NT2/D1 (cell line): Measurements from ENCODE around the gene EBLN2.

Experiments used
- DNase-seq: peaks from one replicate; pipeline ENCODE4 v3.0.0-alpha.2; 2011; ENCODE audit warnings: low read depth, low spot score
- H3K27me3 ChIP-seq: 2 replicates; pipeline ENCODE4 v1.6.0; 2011; ENCODE audit warnings: mild to moderate bottlenecking; ENCODE audit not compliant: insufficient read length, insufficient read depth
- H3K36me3 ChIP-seq: 2 replicates; pipeline ENCODE4 v1.6.1; 2011; ENCODE audit warnings: mild to moderate bottlenecking, low read length, mixed read lengths; ENCODE audit not compliant: insufficient read depth, insufficient read length
- H3K4me1 ChIP-seq: 2 replicates; pipeline ENCODE4 v1.5.1; 2011; ENCODE audit not compliant: insufficient read depth, insufficient read length
- H3K4me3 ChIP-seq: 2 replicates; pipeline ENCODE4 v1.5.1; 2011; ENCODE audit warnings: low read depth; ENCODE audit not compliant: insufficient read length
- H3K9ac ChIP-seq: 2 replicates; pipeline ENCODE4 v1.6.0; 2011; ENCODE audit warnings: low read depth; ENCODE audit not compliant: insufficient read length
- H3K9me3 ChIP-seq: 2 replicates; pipeline ENCODE4 v1.5.1; 2011; ENCODE audit warnings: mild to moderate bottlenecking, low read length; ENCODE audit not compliant: insufficient read depth
- SUZ12 ChIP-seq: IDR thresholded peaks from 2 replicates; pipeline ENCODE4 v1.6.1; 2011; ENCODE audit not compliant: insufficient read length, insufficient read depth; ENCODE audit errors: extremely low read depth
- YY1 ChIP-seq: IDR thresholded peaks from 2 replicates; pipeline ENCODE4 v1.6.1; 2011; ENCODE audit not compliant: insufficient read length, insufficient read depth
- ZNF274 ChIP-seq: IDR thresholded peaks from 2 replicates; pipeline ENCODE4 v1.6.1; 2011; ENCODE audit warnings: mild to moderate bottlenecking, low read depth, low read length

EBLN2 gene

DNA sequence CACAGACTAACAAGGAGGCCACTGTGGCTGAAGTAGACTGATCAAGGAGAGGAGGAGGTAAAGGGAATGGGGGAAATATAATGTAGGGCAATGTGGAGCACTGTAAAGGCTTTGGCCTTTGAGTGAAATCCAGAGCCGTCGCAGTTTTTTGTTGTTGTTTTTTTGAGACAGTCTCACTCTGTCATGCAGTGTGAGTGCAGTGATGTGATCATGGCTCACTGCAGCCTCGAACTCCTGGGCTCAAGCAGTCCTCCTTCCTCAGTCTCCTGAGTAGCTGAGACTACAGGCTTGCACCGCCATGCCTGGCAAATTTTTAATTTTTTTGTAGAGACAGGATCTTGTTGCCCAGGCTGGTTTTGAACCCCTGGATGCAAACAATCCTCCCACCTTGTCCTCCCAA, 32.7 kb upstream of the EBLN2 start:
- Histone ChIP-seq H3K4me1 (no peaks in the 10 kb centered on the region), H3K36me3 (peaks cover 15% of the 10 kb centered on the region), H3K4me3 (no peak overlapping the region), H3K9ac (no peak overlapping the region), H3K9me3 (no peaks in the 10 kb centered on the region), H3K27me3 (no peaks in the 10 kb centered on the region)
- TF ChIP-seq YY1 (no peak), SUZ12 (no peak), ZNF274 (no peak)
- DNase-seq = no peak

DNA sequence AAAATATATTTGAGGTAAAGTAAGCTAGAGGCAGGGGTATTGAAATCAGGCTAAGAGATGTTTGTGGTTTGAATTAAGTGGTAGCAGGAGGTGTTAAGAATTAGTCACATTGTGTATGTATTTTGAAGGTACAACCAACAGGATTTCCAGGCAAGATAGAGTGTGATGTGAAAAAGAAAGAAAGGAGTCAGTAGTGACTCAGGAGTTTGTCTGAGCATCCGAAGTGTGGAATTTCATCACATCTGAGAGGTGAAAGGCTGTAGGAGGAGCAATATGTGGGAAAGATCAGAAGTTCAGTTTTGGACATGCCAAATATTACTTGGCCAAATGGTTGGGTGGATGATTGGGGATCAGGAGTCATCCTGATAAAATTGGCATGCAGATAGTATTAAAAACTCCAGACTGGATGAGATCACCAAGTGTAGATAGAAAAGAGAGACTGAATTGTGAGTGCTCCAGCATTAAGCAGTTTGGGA, 32.1 kb upstream of the EBLN2 start:
- no peaks in the 10 kb centered on the region for H3K27me3 ChIP-seq
- no peak for DNase-seq
- no peak overlapping the region for H3K9ac ChIP-seq
- H3K4me1 ChIP-seq = no peaks in the 10 kb centered on the region
- no peak for TF ChIP-seq YY1
- no peak for TF ChIP-seq ZNF274
- TF ChIP-seq SUZ12 = no peak
- H3K9me3 ChIP-seq = no peaks in the 10 kb centered on the region
- peaks cover 15% of the 10 kb centered on the region for H3K36me3 ChIP-seq
- no peak overlapping the region for H3K4me3 ChIP-seq

DNA sequence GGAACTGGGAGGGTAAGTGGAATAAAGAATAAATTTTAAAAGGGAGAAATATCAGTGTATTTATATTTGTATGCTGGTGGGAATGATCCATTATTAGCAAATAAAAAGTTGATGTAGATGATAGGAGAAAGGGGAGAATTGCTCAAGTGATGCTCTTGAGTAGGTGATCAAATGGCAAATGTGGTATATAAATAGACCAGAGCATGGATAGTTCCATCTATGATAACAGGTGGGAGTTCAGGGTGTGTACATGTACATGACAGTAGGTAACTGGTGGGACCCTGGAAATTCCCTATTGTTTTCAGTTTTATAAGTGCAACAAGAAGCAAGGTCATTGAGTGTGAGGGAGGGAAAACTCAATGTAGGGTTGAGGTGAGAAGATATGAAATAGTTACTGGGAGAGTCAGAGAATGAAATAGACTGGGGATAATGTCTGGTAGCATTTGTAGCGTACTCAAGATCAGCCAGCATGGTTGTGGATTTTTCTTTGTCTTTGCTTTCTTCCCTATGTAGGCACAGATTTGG, 31.3 kb upstream of the EBLN2 start:
- no peak overlapping the region for H3K9ac ChIP-seq
- DNase-seq = no peak
- no peaks in the 10 kb centered on the region for H3K9me3 ChIP-seq
- TF ChIP-seq ZNF274 (no peak), YY1 (no peak), SUZ12 (no peak)
- no peaks in the 10 kb centered on the region for H3K4me1 ChIP-seq
- H3K36me3 ChIP-seq = peaks cover 12% of the 10 kb centered on the region
- no peak overlapping the region for H3K4me3 ChIP-seq
- no peaks in the 10 kb centered on the region for H3K27me3 ChIP-seq

DNA sequence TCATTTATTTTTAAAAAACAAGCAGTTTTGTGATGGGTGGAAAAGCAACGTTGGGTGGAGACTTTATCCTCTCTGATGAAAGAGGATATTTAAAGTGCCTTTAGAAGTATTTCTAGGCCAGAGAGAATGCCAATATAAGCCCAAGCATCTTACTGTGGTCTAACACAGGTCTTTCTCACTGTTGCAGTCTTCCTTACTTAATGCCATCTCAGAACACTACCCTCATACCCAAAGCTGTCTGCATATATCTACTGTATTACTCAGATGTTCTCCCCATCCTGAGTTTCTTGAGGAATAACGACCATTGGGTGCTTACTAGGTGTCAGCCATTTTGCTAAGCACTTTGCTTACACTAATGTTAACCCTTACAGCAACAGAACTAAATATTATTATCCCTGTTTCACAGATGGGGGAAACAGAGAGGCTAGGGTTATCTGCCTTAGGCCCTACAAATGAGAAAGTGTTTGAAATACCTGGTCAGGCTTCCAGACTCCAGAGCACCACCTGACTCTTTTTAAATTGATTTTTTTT, 29.8 kb upstream of the EBLN2 start:
- no peaks in the 10 kb centered on the region for H3K27me3 ChIP-seq
- no peak overlapping the region for H3K4me3 ChIP-seq
- DNase-seq = no peak
- H3K9ac ChIP-seq = no peak overlapping the region
- H3K9me3 ChIP-seq = no peaks in the 10 kb centered on the region
- TF ChIP-seq SUZ12 (no peak), YY1 (no peak), ZNF274 (no peak)
- H3K36me3 ChIP-seq = peaks cover 12% of the 10 kb centered on the region
- H3K4me1 ChIP-seq = no peaks in the 10 kb centered on the region

DNA sequence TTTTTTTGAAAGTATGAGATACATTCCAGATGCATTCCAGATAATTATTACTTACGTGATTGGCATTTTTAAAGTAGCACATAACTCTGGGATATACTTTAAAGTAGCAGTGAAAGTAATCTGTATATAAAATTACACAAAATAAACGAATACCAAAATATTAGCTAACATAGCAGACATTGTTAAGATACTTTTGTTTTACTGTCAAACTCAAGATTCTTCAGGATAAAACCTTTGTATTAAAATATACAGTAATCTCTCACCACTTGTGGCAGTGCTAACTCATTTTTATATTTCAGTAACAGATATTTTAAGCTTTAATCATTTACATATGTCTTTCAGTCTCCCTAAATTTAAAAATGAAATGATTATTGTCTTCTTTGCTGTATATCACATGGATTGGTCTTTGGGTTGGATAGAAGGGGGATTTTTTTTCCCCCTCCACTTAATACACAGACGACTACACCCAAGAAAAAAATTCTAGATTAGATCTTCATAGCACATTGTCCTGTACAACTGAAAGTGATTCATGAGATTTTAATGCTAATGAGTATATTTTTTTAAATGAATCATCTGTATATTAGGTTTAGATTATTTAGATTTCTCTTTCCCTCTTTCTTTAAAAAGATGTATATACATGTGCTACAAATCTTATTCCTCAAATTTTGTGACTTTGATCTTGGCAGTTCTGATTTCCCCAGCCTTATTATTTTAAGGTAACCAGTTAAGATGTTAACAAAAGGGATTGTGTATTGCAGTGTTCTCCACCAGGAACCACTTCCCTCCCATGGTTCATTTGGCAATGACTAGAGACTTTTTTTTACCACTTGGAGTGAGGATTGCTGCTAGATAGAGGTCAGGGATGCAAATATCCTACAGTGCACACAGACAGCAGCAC, 24.5 kb upstream of the EBLN2 start:
- H3K9ac ChIP-seq = no peak overlapping the region
- no peaks in the 10 kb centered on the region for H3K27me3 ChIP-seq
- peaks cover 4% of the 10 kb centered on the region for H3K36me3 ChIP-seq
- no peaks in the 10 kb centered on the region for H3K9me3 ChIP-seq
- H3K4me3 ChIP-seq = no peak overlapping the region
- TF ChIP-seq YY1 (no peak), ZNF274 (no peak), SUZ12 (no peak)
- no peak for DNase-seq
- H3K4me1 ChIP-seq = no peaks in the 10 kb centered on the region

DNA sequence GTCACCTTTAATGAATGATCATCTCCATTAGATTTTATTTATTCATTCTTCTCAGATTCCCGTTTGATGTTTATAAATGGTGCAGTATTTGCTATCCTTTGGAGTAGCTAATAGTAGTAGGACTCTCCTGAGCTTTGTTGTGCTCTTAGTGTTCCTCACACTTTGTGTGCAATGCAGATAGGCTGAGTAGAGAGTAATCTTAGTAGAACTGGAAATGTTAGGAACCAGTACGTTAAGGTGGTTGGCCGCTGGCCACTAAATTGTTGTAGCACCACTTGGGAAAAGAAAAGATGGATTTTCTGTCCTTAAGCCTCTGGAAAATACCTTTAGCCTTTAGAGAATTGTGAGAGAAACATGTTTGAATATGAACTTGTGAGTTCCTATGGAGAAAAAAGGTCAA, 19.9 kb upstream of the EBLN2 start:
- H3K27me3 ChIP-seq = no peaks in the 10 kb centered on the region
- TF ChIP-seq SUZ12 (no peak), ZNF274 (no peak), YY1 (no peak)
- DNase-seq = no peak
- no peaks in the 10 kb centered on the region for H3K4me1 ChIP-seq
- no peak overlapping the region for H3K9ac ChIP-seq
- H3K9me3 ChIP-seq = no peaks in the 10 kb centered on the region
- no peak overlapping the region for H3K4me3 ChIP-seq
- H3K36me3 ChIP-seq = no peaks in the 10 kb centered on the region

DNA sequence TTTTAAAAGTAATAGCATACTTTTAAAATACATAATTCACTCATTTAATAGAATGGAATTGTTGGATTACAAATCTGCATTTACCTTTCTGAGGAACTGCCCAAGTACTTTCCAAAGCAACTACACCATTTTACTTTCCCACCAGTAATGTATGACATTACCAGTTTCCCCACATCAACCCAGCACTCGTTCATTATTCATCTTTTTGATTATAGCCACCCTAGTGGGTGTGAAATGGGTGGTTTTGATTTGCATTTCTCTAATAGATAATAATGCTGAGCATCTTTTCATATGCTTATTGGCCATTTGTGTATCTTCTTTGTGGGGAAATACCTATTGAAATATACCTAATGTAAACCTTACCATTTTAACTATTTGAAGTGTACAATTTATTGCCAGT, 18.0 kb upstream of the EBLN2 start:
- TF ChIP-seq YY1 = no peak
- no peak for TF ChIP-seq SUZ12
- TF ChIP-seq ZNF274 = no peak
- DNase-seq = no peak
- H3K36me3 ChIP-seq = peaks cover 11% of the 10 kb centered on the region
- H3K4me3 ChIP-seq = no peak overlapping the region
- no peak overlapping the region for H3K9ac ChIP-seq
- no peaks in the 10 kb centered on the region for H3K27me3 ChIP-seq
- H3K4me1 ChIP-seq = no peaks in the 10 kb centered on the region
- no peaks in the 10 kb centered on the region for H3K9me3 ChIP-seq
